GM10266 (cell line): ENCODE data around the gene CENPS.

Experiments used
- DNase-seq: peaks from one replicate; pipeline ENCODE4 v3.0.0; 2012; ENCODE audit errors: extremely low spot score
- CTCF ChIP-seq: IDR thresholded peaks from 2 replicates; pipeline ENCODE4 v1.5.1; 2012; ENCODE audit warnings: mild to moderate bottlenecking, low read depth; ENCODE audit not compliant: control insufficient read depth, insufficient read depth; ENCODE audit errors: missing control alignments

The CENPS gene

GRCh38 chr1:10433790-10434189, 3.6 kb downstream of the CENPS start:
- no peak for TF ChIP-seq CTCF
- no peak for DNase-seq

- no peak for TF ChIP-seq CTCF
- DNase-seq, result no peak
Observed at GRCh38 chr1:10434590-10434989, 4.4 kb downstream of the CENPS start.

- no peak for DNase-seq
- TF ChIP-seq CTCF, result no peak
Observed at GRCh38 chr1:10437052-10437451, 6.8 kb downstream of the CENPS start.

GRCh38 chr1:10438677-10439163, 8.5 kb downstream of the CENPS start:
- no peak for DNase-seq
- TF ChIP-seq CTCF, result no peak

- TF ChIP-seq CTCF, result no peak
- no peak for DNase-seq
Observed at GRCh38 chr1:10440305-10440704, 10.1 kb downstream of the CENPS start.

GRCh38 chr1:10440794-10441193, 10.6 kb downstream of the CENPS start:
- TF ChIP-seq CTCF, result no peak

GRCh38 chr1:10444248-10444647, 14.0 kb downstream of the CENPS start:
- TF ChIP-seq CTCF, result no peak

More at GRCh38 chr1:10440794-10441193, 10.6 kb downstream of the CENPS start:
- DNase-seq, result no peak

More at GRCh38 chr1:10444248-10444647, 14.0 kb downstream of the CENPS start:
- DNase-seq, result no peak
